HL-60 (cell line): ENCODE results near the gene TBX3.

Experiments used
- DNase-seq, 2 experiments: peaks; one replicate each; pipeline ENCODE4 v3.0.0-alpha.2; 2010 to 2020; ENCODE audit warnings: low read depth in 1 of 2, low spot score in 1 of 2
- H3K27ac ChIP-seq: fragments of 250-450 bp; sonication (Bioruptor Pico); replicated peaks from 2 replicates; pipeline ENCODE4 v1.5.1; 2020; ENCODE audit warnings: mild to moderate bottlenecking, moderate library complexity
- H3K27me3 ChIP-seq: fragments of 250-450 bp; sonication (Bioruptor Pico); 2 replicates; pipeline ENCODE4 v1.5.1; 2021; ENCODE audit warnings: mild to moderate bottlenecking, moderate library complexity; ENCODE audit not compliant: insufficient read depth, poor library complexity, severe bottlenecking
- H3K4me3 ChIP-seq: replicated peaks from 2 replicates; pipeline ENCODE4 v1.5.1; 2011; ENCODE audit warnings: mild to moderate bottlenecking, control low read depth, low read length; ENCODE audit not compliant: insufficient read depth
- GABPA ChIP-seq: IDR thresholded peaks from 2 replicates; pipeline ENCODE4 v1.6.1; 2012; ENCODE audit warnings: low read depth
- POLR2AphosphoS5 ChIP-seq: IDR thresholded peaks from 2 replicates; pipeline ENCODE4 v1.6.1; 2012; ENCODE audit warnings: low read depth
- REST ChIP-seq: IDR thresholded peaks from 2 replicates; pipeline ENCODE4 v1.6.1; 2012; ENCODE audit warnings: low read depth; ENCODE audit not compliant: insufficient replicate concordance
- SPI1 ChIP-seq: IDR thresholded peaks from 2 replicates; pipeline ENCODE4 v1.6.1; 2012; ENCODE audit warnings: low read depth, mild to moderate bottlenecking, borderline replicate concordance
- TF ChIP-seq, protein P1 (sequence below): IDR thresholded peaks from one replicate; pipeline ENCODE4 v1.5.1; 2011; ENCODE audit warnings: low read length, control low read depth, inconsistent platforms; ENCODE audit not compliant: insufficient read depth

Gene TBX3

DNA sequence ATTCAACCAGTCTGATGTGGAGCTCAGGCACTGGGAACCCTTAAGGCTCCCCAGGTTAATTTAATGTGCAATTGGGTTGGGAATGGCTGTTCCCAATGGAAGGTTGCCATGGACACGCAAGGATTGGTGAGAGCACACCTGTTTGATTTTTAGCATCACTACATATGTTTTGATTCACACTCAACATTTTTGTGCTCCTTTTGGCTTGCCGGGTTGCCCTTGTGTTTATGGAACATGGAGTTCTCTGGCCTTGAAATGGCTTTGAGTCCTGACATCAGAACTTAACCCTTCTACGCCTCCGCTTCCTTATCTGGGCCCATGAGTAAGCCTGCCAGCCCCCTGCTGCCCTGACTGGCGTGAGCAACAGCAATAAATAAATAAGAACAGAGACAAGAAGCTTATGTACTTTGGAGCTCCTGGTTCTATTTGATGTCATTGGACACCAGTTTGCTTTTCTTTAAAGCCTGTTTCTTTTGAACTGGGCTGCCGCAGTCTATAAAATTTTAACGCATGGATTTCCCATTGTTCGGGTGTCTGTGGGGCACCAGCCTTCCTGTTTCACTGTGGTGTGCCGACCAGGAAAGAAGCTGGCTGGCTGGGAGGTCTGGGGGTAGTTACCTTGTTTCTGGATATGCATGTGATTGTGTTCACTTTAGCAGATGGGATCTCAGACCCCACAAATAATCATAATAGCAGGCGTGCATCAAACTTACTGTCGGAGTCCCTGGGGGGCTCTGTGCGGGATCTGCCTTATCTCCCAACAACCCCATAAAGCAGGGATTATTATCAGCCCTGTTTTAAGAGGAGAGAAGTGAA is 27.8 kb downstream of the TBX3 start:
- DNase-seq: no peak
- TF ChIP-seq GABPA: no peak
- no peak for TF ChIP-seq POLR2AphosphoS5
- TF ChIP-seq SPI1: no peak
- TF ChIP-seq, protein P1, sequence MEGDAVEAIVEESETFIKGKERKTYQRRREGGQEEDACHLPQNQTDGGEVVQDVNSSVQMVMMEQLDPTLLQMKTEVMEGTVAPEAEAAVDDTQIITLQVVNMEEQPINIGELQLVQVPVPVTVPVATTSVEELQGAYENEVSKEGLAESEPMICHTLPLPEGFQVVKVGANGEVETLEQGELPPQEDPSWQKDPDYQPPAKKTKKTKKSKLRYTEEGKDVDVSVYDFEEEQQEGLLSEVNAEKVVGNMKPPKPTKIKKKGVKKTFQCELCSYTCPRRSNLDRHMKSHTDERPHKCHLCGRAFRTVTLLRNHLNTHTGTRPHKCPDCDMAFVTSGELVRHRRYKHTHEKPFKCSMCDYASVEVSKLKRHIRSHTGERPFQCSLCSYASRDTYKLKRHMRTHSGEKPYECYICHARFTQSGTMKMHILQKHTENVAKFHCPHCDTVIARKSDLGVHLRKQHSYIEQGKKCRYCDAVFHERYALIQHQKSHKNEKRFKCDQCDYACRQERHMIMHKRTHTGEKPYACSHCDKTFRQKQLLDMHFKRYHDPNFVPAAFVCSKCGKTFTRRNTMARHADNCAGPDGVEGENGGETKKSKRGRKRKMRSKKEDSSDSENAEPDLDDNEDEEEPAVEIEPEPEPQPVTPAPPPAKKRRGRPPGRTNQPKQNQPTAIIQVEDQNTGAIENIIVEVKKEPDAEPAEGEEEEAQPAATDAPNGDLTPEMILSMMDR: no peak
- TF ChIP-seq REST: no peak
- Histone ChIP-seq H3K4me3 (no peak overlapping the region), H3K27ac (no peak overlapping the region), H3K27me3 (peaks cover 5% of the 10 kb centered on the region)

DNA sequence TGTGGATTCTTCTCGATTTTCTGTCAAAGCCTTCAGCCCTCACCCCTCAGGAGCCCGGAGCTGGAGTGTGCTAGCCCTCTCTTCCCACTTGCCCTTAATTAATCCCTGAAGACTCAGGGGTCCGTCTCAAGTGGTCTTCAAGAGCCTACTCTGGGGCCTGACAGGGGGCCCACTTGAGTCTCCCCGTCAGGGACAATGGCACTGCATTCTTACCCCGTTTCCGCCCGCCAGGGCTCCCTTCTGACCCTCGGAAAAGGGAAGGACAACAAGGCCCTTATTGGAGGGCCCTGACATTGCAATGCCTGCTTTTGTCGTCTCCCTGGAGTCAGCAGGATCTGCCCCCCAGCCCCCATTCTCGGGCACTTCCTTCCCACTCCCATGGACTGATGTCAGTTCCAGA is 34.4 kb downstream of the TBX3 start:
- no peak overlapping the region for H3K4me3 ChIP-seq
- no peak overlapping the region for H3K27ac ChIP-seq
- no peak for DNase-seq
- no peaks in the 10 kb centered on the region for H3K27me3 ChIP-seq
- TF ChIP-seq SPI1: no peak
- TF ChIP-seq POLR2AphosphoS5: no peak
- no peak for TF ChIP-seq REST
- TF ChIP-seq GABPA: no peak
- TF ChIP-seq, protein P1: no peak

- TF ChIP-seq REST (no peak), POLR2AphosphoS5 (no peak), SPI1 (no peak), GABPA (no peak)
- TF ChIP-seq, protein P1: no peak
- Histone ChIP-seq H3K4me3 (no peak overlapping the region), H3K27me3 (no peaks in the 10 kb centered on the region), H3K27ac (no peak overlapping the region)
- DNase-seq: no peak
Measured at GRCh38 chr12:114648711-114649110, 35.3 kb downstream of the TBX3 start.
